SK-N-SH treated with all-trans-retinoic acid at 6 μM for 48 hours (cell line): ENCODE data around the gene SNX32.

Experiments
- ATAC-seq: fragments of 200-7000 bp; cut with Tn5 transposase; 3 replicates; pipeline ENCODE4 v1.9.1; 2020; ENCODE audit warnings: mild to moderate bottlenecking, moderate library complexity
- ARNTL ChIP-seq: fragments of 450-650 bp; formaldehyde crosslinking; IDR thresholded peaks from 2 replicates; pipeline ENCODE4 v1.5.0; 2020; ENCODE audit warnings: low read depth, mild to moderate bottlenecking, moderate library complexity, borderline replicate concordance
- BACH2 ChIP-seq: fragments of 250-450 bp; sonication (Bioruptor Pico); IDR thresholded peaks from 2 replicates; pipeline ENCODE4 v1.9.0; 2021; ENCODE audit warnings: mild to moderate bottlenecking, borderline replicate concordance
- CREB5 ChIP-seq: fragments of 250-450 bp; sonication (Bioruptor Pico); IDR thresholded peaks from 2 replicates; pipeline ENCODE4 v1.5.1; 2020; ENCODE audit warnings: low read depth, mild to moderate bottlenecking, moderate library complexity
- CSDC2 ChIP-seq: fragments of 250-450 bp; sonication (Bioruptor Pico); IDR thresholded peaks from 2 replicates; pipeline ENCODE4 v1.5.0; 2020; ENCODE audit warnings: mild to moderate bottlenecking, moderate library complexity
- CSRNP3 ChIP-seq: fragments of 250-450 bp; sonication (Bioruptor Pico); IDR thresholded peaks from 2 replicates; pipeline ENCODE4 v1.5.1; 2021; ENCODE audit warnings: mild to moderate bottlenecking, moderate library complexity
- ESRRG ChIP-seq: fragments of 250-450 bp; sonication (Bioruptor Pico); IDR thresholded peaks from 2 replicates; pipeline ENCODE4 v1.6.1; 2021; ENCODE audit warnings: mild to moderate bottlenecking
- GLIS3 ChIP-seq: fragments of 250-450 bp; sonication (Bioruptor Pico); IDR thresholded peaks from 2 replicates; pipeline ENCODE4 v1.5.0; 2020; ENCODE audit warnings: mild to moderate bottlenecking, moderate library complexity
- ISL1 ChIP-seq: fragments of 250-450 bp; sonication (Bioruptor Pico); IDR thresholded peaks from 2 replicates; pipeline ENCODE4 v2.1.2; 2022; ENCODE audit warnings: mild to moderate bottlenecking, moderate library complexity
- OSR1 ChIP-seq: fragments of 250-450 bp; sonication (Bioruptor Pico); IDR thresholded peaks from 2 replicates; pipeline ENCODE4 v1.8.0; 2022; ENCODE audit warnings: moderate library complexity, mild to moderate bottlenecking, inconsistent platforms
- PATZ1 ChIP-seq: fragments of 250-450 bp; sonication (Bioruptor Pico); IDR thresholded peaks from 2 replicates; pipeline ENCODE4 v1.8.0; 2020; ENCODE audit warnings: mild to moderate bottlenecking, moderate library complexity, borderline replicate concordance
- POU6F1 ChIP-seq: fragments of 250-450 bp; sonication (Bioruptor Pico); IDR thresholded peaks from 2 replicates; pipeline ENCODE4 v1.8.0; 2021; ENCODE audit warnings: low read depth, mild to moderate bottlenecking, moderate library complexity, borderline replicate concordance
- PPARA ChIP-seq: fragments of 250-450 bp; sonication (Bioruptor Pico); IDR thresholded peaks from 2 replicates; pipeline ENCODE4 v1.5.0; 2020; ENCODE audit warnings: mild to moderate bottlenecking, borderline replicate concordance
- SNAI2 ChIP-seq: fragments of 250-450 bp; sonication (Bioruptor Pico); IDR thresholded peaks from 2 replicates; pipeline ENCODE4 v1.5.0; 2020; ENCODE audit warnings: mild to moderate bottlenecking, moderate library complexity
- TCF4 ChIP-seq: fragments of 250-450 bp; sonication (Bioruptor Pico); IDR thresholded peaks from 2 replicates; pipeline ENCODE4 v1.8.0; 2021; ENCODE audit warnings: mild to moderate bottlenecking, moderate library complexity, borderline replicate concordance
- TOX ChIP-seq: fragments of 250-450 bp; sonication (Bioruptor Pico); IDR thresholded peaks from 2 replicates; pipeline ENCODE4 v1.8.0; 2021; ENCODE audit warnings: mild to moderate bottlenecking, moderate library complexity, borderline replicate concordance
- TSHZ2 ChIP-seq: fragments of 250-450 bp; sonication (Bioruptor Pico); IDR thresholded peaks from 2 replicates; pipeline ENCODE4 v1.5.0; 2020; ENCODE audit warnings: mild to moderate bottlenecking, moderate library complexity
- ZC3H10 ChIP-seq: fragments of 250-450 bp; sonication (Bioruptor Pico); IDR thresholded peaks from 2 replicates; pipeline ENCODE4 v1.5.1; 2021; ENCODE audit warnings: mild to moderate bottlenecking, moderate library complexity
- ZFP3 ChIP-seq: fragments of 250-450 bp; sonication (Bioruptor Pico); IDR thresholded peaks from 2 replicates; pipeline ENCODE4 v1.5.0; 2020; ENCODE audit warnings: mild to moderate bottlenecking, moderate library complexity
- ZNF565 ChIP-seq: fragments of 450-650 bp; formaldehyde crosslinking; conservative IDR thresholded peaks from 2 replicates; pipeline ENCODE4 v1.5.0; 2020; ENCODE audit warnings: low read depth, mild to moderate bottlenecking, moderate library complexity
- ZNF70 ChIP-seq: fragments of 450-650 bp; formaldehyde crosslinking; IDR thresholded peaks from 2 replicates; pipeline ENCODE4 v1.5.0; 2020; ENCODE audit warnings: mild to moderate bottlenecking, moderate library complexity
- ZNF8 ChIP-seq: fragments of 450-650 bp; formaldehyde crosslinking; IDR thresholded peaks from 2 replicates; pipeline ENCODE4 v1.5.0; 2020; ENCODE audit warnings: mild to moderate bottlenecking, moderate library complexity

The SNX32 gene

GRCh38 chr11:65833297-65834030 is at the start of gene SNX32:
TSS of gene SNX32 (plus strand) at chr11:65833963. CDS start at chr11:65834066, 103 bp downstream.
- TF ChIP-seq POU6F1 (CRISPR knock-in tag): no peak
- TF ChIP-seq ESRRG (CRISPR knock-in tag): no peak
- TF ChIP-seq BACH2 (CRISPR knock-in tag): no peak
- TF ChIP-seq CSRNP3 (CRISPR knock-in tag): no peak
- TF ChIP-seq ZFP3 (CRISPR knock-in tag): no peak
- TF ChIP-seq ZC3H10 (CRISPR knock-in tag): no peak
- TF ChIP-seq TOX (CRISPR knock-in tag): no peak
- TF ChIP-seq GLIS3 (CRISPR knock-in tag): no peak
- no peak for TF ChIP-seq ZNF70
- no peak for TF ChIP-seq ZNF565 (CRISPR knock-in tag)
- no peak for TF ChIP-seq PPARA
- TF ChIP-seq PATZ1 (CRISPR knock-in tag): no peak
- no peak for TF ChIP-seq ISL1 (CRISPR knock-in tag)
- no peak for TF ChIP-seq CREB5
- no peak for TF ChIP-seq CSDC2 (CRISPR knock-in tag)
- no peak for TF ChIP-seq SNAI2 (CRISPR knock-in tag)
- no peak for TF ChIP-seq ZNF8 (CRISPR knock-in tag)
- TF ChIP-seq ARNTL (CRISPR knock-in tag): no peak
- no peak for TF ChIP-seq OSR1 (CRISPR knock-in tag)
- TF ChIP-seq, all 23 proteins: peak for 0
- peak; percentile 100 for ATAC-seq

- TF ChIP-seq GLIS3 (CRISPR knock-in tag) (no peak), ISL1 (CRISPR knock-in tag) (no peak), ZNF8 (CRISPR knock-in tag) (no peak), TSHZ2 (CRISPR knock-in tag) (no peak), TCF4 (CRISPR knock-in tag) (no peak), ZNF565 (CRISPR knock-in tag) (no peak), BACH2 (CRISPR knock-in tag) (no peak), ZFP3 (CRISPR knock-in tag) (no peak)
- no peak for ATAC-seq
Observed at GRCh38 chr11:65785319-65786007, 48.3 kb upstream of the SNX32 start.
